ENCODE results near the gene PIK3C3.

DNA sequence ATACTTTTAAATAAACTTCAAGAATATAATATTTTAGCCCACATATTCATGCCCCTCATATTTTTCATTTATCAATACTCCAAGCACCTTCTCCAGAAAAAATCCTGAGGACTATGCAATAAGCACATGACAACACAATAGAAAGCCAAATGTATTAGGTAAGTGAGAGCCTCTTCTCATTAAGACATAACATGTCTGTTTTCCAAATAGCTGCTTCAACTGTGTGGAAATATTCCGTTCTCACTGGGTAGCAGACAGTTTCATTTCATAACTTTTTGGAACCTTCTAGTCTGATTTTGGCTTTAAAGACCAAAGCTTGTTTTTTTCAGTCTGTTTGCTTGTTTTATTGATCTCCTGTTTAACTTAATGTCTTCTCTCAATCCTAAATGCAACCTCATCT lies 137.8 kb downstream of the PIK3C3 start:
- TF ChIP-seq, protein P1, sequence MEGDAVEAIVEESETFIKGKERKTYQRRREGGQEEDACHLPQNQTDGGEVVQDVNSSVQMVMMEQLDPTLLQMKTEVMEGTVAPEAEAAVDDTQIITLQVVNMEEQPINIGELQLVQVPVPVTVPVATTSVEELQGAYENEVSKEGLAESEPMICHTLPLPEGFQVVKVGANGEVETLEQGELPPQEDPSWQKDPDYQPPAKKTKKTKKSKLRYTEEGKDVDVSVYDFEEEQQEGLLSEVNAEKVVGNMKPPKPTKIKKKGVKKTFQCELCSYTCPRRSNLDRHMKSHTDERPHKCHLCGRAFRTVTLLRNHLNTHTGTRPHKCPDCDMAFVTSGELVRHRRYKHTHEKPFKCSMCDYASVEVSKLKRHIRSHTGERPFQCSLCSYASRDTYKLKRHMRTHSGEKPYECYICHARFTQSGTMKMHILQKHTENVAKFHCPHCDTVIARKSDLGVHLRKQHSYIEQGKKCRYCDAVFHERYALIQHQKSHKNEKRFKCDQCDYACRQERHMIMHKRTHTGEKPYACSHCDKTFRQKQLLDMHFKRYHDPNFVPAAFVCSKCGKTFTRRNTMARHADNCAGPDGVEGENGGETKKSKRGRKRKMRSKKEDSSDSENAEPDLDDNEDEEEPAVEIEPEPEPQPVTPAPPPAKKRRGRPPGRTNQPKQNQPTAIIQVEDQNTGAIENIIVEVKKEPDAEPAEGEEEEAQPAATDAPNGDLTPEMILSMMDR (IDR thresholded peaks at IDR 0.05), result no peak
- TF ChIP-seq POLR2A (IDR thresholded peaks at IDR 0.05), result no peak
